Endothelial cell of umbilical vein (primary cell): ENCODE measurements around the gene AURKAIP1. TPM values are rescaled to one million over a fixed set of nuclear protein-coding genes. Genes with fewer than 3 reads are reported as not detected.

Experiments
- BruUV-seq: library from RNA; stranded (reverse); fragments of 400-500 nt; replicated peaks from 2 replicates; lab custom pipeline; 2021; lab: Mats Ljungman, UMichigan
- CTCF ChIA-PET: fragments of 300-600, 350-600 bp; sonication (Branson Sonifier 250); formaldehyde crosslinking; loops from one replicate; lab custom pipeline; 2021; ENCODE audit warnings: antibody characterized with exemption, inconsistent platforms; lab: Charles Lee
- POLR2A ChIA-PET: fragments of 300-600, 350-600 bp; sonication (Branson Sonifier 250); formaldehyde crosslinking; loops from one replicate; lab custom pipeline; 2021; ENCODE audit warnings: antibody characterized with exemption, inconsistent platforms; lab: Charles Lee
- DNase-seq: peaks from one replicate; pipeline ENCODE4 v3.0.0-alpha.2; 2011; ENCODE audit warnings: low read depth, low spot score
- FAIRE-seq: peaks from 2 replicates; lab custom pipeline; 2011; peaks lifted over from hg19 to GRCh38; lab: Jason Lieb, UNC
- H2AFZ ChIP-seq: 2 replicates; pipeline ENCODE4 v1.6.0; 2012; ENCODE audit warnings: low read depth, low read length, control low read depth, inconsistent platforms
- H3K27ac ChIP-seq: 2 replicates; pipeline ENCODE4 v1.5.1; 2011; ENCODE audit warnings: low read depth, mild to moderate bottlenecking, control low read depth, low read length, moderate library complexity; ENCODE audit not compliant: insufficient read depth
- H3K27me3 ChIP-seq, 2 experiments: 2 replicates each; pipeline versions ENCODE4 v1.6.0 to v1.6.1; 2011; ENCODE audit warnings: low read length in 2 of 2, mixed read lengths in 1 of 2; ENCODE audit not compliant: control insufficient read depth in 2 of 2, insufficient read depth in 2 of 2
- H3K36me3 ChIP-seq, 2 experiments: 2 replicates in 1 of 2; 3 replicates in 1 of 2; pipeline ENCODE4 v1.5.1; 2011; ENCODE audit warnings: low read length in 2 of 2, mild to moderate bottlenecking in 1 of 2, moderate library complexity in 1 of 2; ENCODE audit not compliant: control insufficient read depth in 2 of 2, insufficient read depth in 2 of 2; ENCODE audit errors: extremely low read depth in 1 of 2
- H3K4me1 ChIP-seq: 3 replicates; pipeline ENCODE4 v1.5.1; 2011; ENCODE audit warnings: mild to moderate bottlenecking, low read length; ENCODE audit not compliant: control insufficient read depth, insufficient read depth; ENCODE audit errors: extremely low read depth
- H3K4me2 ChIP-seq: 2 replicates; pipeline ENCODE4 v1.6.1; 2011; ENCODE audit warnings: low read length, control low read depth, mixed read lengths; ENCODE audit not compliant: insufficient read depth
- H3K4me3 ChIP-seq, 3 experiments: fragments of 200-600 bp in 1 of 3; sonication (generic), shearing (Covaris generic) in 1 of 3; replicated peaks in 1 of 3; 2 replicates each; pipeline ENCODE4 v1.5.1; 2011 to 2016; ENCODE audit warnings: control low read depth in 3 of 3, low read length in 3 of 3, mild to moderate bottlenecking in 2 of 3, inconsistent platforms in 1 of 3, low read depth in 1 of 3, moderate library complexity in 1 of 3; ENCODE audit not compliant: insufficient read depth in 1 of 3
- H3K79me2 ChIP-seq: 2 replicates; pipeline ENCODE4 v1.6.0; 2012; ENCODE audit warnings: low read length, inconsistent platforms; ENCODE audit not compliant: control insufficient read depth, insufficient read depth
- H3K9ac ChIP-seq: replicated peaks from 2 replicates; pipeline ENCODE3; 2011; ENCODE audit warnings: low read length, control low read depth; ENCODE audit not compliant: insufficient read depth; ENCODE audit errors: extremely low read depth
- H3K9me1 ChIP-seq: replicated peaks from 3 replicates; pipeline ENCODE4 v1.6.0; 2011; ENCODE audit warnings: mild to moderate bottlenecking, low read length; ENCODE audit not compliant: control insufficient read depth, insufficient read depth; ENCODE audit errors: extremely low read depth
- H3K9me3 ChIP-seq: replicated peaks from 2 replicates; pipeline ENCODE4 v1.5.1; 2012; ENCODE audit warnings: low read length, inconsistent platforms; ENCODE audit not compliant: control insufficient read depth, insufficient read depth
- H4K20me1 ChIP-seq: replicated peaks from 2 replicates; pipeline ENCODE3; 2011; ENCODE audit warnings: mild to moderate bottlenecking, low read length; ENCODE audit not compliant: control insufficient read depth, insufficient read depth; ENCODE audit errors: extremely low read depth
- EZH2 ChIP-seq: IDR thresholded peaks from 2 replicates; pipeline ENCODE4 v1.6.1; 2012; ENCODE audit warnings: borderline replicate concordance, low read depth, mild to moderate bottlenecking, moderate library complexity, low read length, inconsistent platforms; ENCODE audit not compliant: severe bottlenecking
- FOS ChIP-seq: IDR thresholded peaks from 2 replicates; pipeline ENCODE4 v1.6.1; 2011; ENCODE audit warnings: mild to moderate bottlenecking, low read length, moderate library complexity, borderline replicate concordance; ENCODE audit not compliant: insufficient read depth
- GATA2 ChIP-seq: IDR thresholded peaks from 2 replicates; pipeline ENCODE4 v1.7.0; 2011; ENCODE audit warnings: low read depth, mild to moderate bottlenecking, moderate library complexity, mixed read lengths, low read length; ENCODE audit not compliant: insufficient read length, insufficient read depth
- JUN ChIP-seq: IDR thresholded peaks from 2 replicates; pipeline ENCODE4 v1.6.1; 2011; ENCODE audit warnings: borderline replicate concordance, low read depth; ENCODE audit not compliant: insufficient read length, insufficient read depth
- MAX ChIP-seq: IDR thresholded peaks from 2 replicates; pipeline ENCODE4 v1.6.1; 2011; ENCODE audit not compliant: insufficient read depth, insufficient read length
- MYC ChIP-seq: IDR thresholded peaks from one replicate; pipeline ENCODE4 v1.6.1; 2011; ENCODE audit warnings: mild to moderate bottlenecking, low read depth, low read length
- POLR2A ChIP-seq: IDR thresholded peaks from 2 replicates; pipeline ENCODE4 v1.6.1; 2012; ENCODE audit warnings: low read depth, mild to moderate bottlenecking, control low read depth, low read length
- POLR2AphosphoS5 ChIP-seq: IDR thresholded peaks from 2 replicates; pipeline ENCODE4 v1.6.1; 2012; ENCODE audit warnings: low read depth, mild to moderate bottlenecking, control low read depth, low read length, moderate library complexity; ENCODE audit not compliant: insufficient read depth
- dilution Hi-C: fragments of 300-500 bp; cut with MboI; formaldehyde crosslinking; loops from one replicate; pipeline ENCODE4 v1.15.0; 2019; ENCODE audit warnings: low sequenced_read_pairs; ENCODE audit not compliant: extremely low pct_ligation_motif_present
- intact Hi-C: fragments of 100-400 bp; cut with micrococcal nuclease; formaldehyde crosslinking; loops from one replicate; pipeline ENCODE4 v1.10.0; 2022
- polyA plus RNA-seq, 4 experiments: library from polyadenylated mRNA; depleted of rRNA in 3 of 4; stranded (reverse) in 3 of 4; unstranded in 1 of 4; fragments of >200 nt; gene quantifications; 2 replicates each; pipeline versions ENCODE4 v1.2.1 to v1.2.3, GENCODE V29; 2011 to 2012; ENCODE audit warnings: missing spikeins in 1 of 4
- total RNA-seq: library from RNA; stranded (reverse); gene quantifications from 2 replicates; pipeline ENCODE4 v1.2.3, GENCODE V29; 2021
- TF ChIP-seq, protein P1 (sequence below), 2 donors: IDR thresholded peaks; 1 replicate in 1 of 2; 2 replicates in 1 of 2; pipeline ENCODE4 v1.5.1; 2011; ENCODE audit warnings: low read length in 2 of 2, mild to moderate bottlenecking in 2 of 2, moderate library complexity in 2 of 2, control low read depth in 1 of 2, inconsistent platforms in 1 of 2, low read depth in 1 of 2; ENCODE audit not compliant: insufficient read depth in 1 of 2; ENCODE audit errors: extremely low read depth in 1 of 2

Gene AURKAIP1
- total and polyA plus RNA-seq, 2 donors (not counting 3 experiments of a cell fraction or from before 2014, with no cell fraction given): 73.3 to 151 TPM

GRCh38 chr1:1380860-1381259, 5.9 kb upstream of the AURKAIP1 start:
- Histone ChIP-seq H3K4me2 (no peak overlapping the region), H3K79me2 (peaks cover 3% of the 10 kb centered on the region), H3K9me3 (no peaks in the 10 kb centered on the region), H3K9ac (no peak overlapping the region), H3K36me3 (peaks cover 2 to 6% of the 10 kb centered on the region in 2 experiments), H3K4me1 (no peaks in the 10 kb centered on the region), H3K4me3 (no peak overlapping the region), H3K9me1 (no peaks in the 10 kb centered on the region), H3K27me3 (no peaks in the 10 kb centered on the region), H4K20me1 (no peaks in the 10 kb centered on the region), H2AFZ (no peak overlapping the region), H3K27ac (no peak overlapping the region)
- no TSS peak for BruUV-seq
- ChIA-PET CTCF (interaction anchor here (1.4 kb wide), 1 partner anchor 21 kb away, joined by 4 read pairs; no protein-coding TSS in a partner anchor), POLR2A (no interaction called here)
- dilution Hi-C loops (no loop called here), intact Hi-C loops (no loop called here)
- DNase-seq: no peak
- FAIRE-seq: no peak
- no peak for TF ChIP-seq MYC
- TF ChIP-seq, protein P1, sequence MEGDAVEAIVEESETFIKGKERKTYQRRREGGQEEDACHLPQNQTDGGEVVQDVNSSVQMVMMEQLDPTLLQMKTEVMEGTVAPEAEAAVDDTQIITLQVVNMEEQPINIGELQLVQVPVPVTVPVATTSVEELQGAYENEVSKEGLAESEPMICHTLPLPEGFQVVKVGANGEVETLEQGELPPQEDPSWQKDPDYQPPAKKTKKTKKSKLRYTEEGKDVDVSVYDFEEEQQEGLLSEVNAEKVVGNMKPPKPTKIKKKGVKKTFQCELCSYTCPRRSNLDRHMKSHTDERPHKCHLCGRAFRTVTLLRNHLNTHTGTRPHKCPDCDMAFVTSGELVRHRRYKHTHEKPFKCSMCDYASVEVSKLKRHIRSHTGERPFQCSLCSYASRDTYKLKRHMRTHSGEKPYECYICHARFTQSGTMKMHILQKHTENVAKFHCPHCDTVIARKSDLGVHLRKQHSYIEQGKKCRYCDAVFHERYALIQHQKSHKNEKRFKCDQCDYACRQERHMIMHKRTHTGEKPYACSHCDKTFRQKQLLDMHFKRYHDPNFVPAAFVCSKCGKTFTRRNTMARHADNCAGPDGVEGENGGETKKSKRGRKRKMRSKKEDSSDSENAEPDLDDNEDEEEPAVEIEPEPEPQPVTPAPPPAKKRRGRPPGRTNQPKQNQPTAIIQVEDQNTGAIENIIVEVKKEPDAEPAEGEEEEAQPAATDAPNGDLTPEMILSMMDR (IDR thresholded peaks at IDR 0.05; ENCODE audit: extremely low read depth in 1 of 2, insufficient read depth in 1 of 2, low read depth in 1 of 2, low read length in 2 of 2): no peak
- no peak for TF ChIP-seq GATA2
- no peak for TF ChIP-seq EZH2
- TF ChIP-seq FOS: no peak
- TF ChIP-seq JUN: no peak
- no peak for TF ChIP-seq POLR2A
- TF ChIP-seq POLR2AphosphoS5: no peak
- no peak for TF ChIP-seq MAX
